ENCODE measurements around the gene ANKS1B. TPM values are rescaled to one million over a fixed set of nuclear protein-coding genes. Genes with fewer than 3 reads are reported as not detected.

ANKS1B gene
- total RNA-seq, 4 donors from 2014 or later: 16.6 to 62.6 (median 40.2) TPM

- TF ChIP-seq POLR2A (IDR thresholded peaks at IDR 0.05) (no peak), CTCF (IDR thresholded peaks at IDR 0.05) (no peak)
- Histone ChIP-seq H3K27me3 (no peaks in the 10 kb centered on the region), H3K4me1 (no peaks in the 10 kb centered on the region), H3K9me3 (no peaks in the 10 kb centered on the region), H3K27ac (no peak overlapping the region), H3K36me3 (no peaks in the 10 kb centered on the region), H3K4me3 (no peak overlapping the region)
- intact Hi-C loops (cut with DNase I; ENCODE audit: low total_unique reads): no loop called here
- no peak for DNase-seq
These were observed 471.7 kb downstream of the ANKS1B start for GRCh38 chr12:99513066-99513465.

- DNase-seq: no peak
- no peaks in the 10 kb centered on the region for H3K27me3 ChIP-seq
- no peaks in the 10 kb centered on the region for H3K36me3 ChIP-seq
- TF ChIP-seq CTCF (IDR thresholded peaks at IDR 0.05): no peak
- TF ChIP-seq POLR2A (IDR thresholded peaks at IDR 0.05): no peak
- H3K4me3 ChIP-seq: no peak overlapping the region
- no peak overlapping the region for H3K27ac ChIP-seq
- no peaks in the 10 kb centered on the region for H3K9me3 ChIP-seq
- intact Hi-C loops (cut with DNase I; ENCODE audit: low total_unique reads): no loop called here
- H3K4me1 ChIP-seq: no peaks in the 10 kb centered on the region
These were observed 478.9 kb downstream of the ANKS1B start for GRCh38 chr12:99505805-99506204.

- no peaks in the 10 kb centered on the region for H3K9me3 ChIP-seq
- no peaks in the 10 kb centered on the region for H3K27me3 ChIP-seq
- no peak for TF ChIP-seq POLR2A (IDR thresholded peaks at IDR 0.05)
- no peak for TF ChIP-seq CTCF (IDR thresholded peaks at IDR 0.05)
- no peak overlapping the region for H3K27ac ChIP-seq
- H3K4me3 ChIP-seq: no peak overlapping the region
- intact Hi-C loops (cut with DNase I; ENCODE audit: low total_unique reads): no loop called here
- no peak for DNase-seq
- no peaks in the 10 kb centered on the region for H3K4me1 ChIP-seq
- no peaks in the 10 kb centered on the region for H3K36me3 ChIP-seq
These were observed 486.0 kb downstream of the ANKS1B start for GRCh38 chr12:99498756-99499155.

- no peaks in the 10 kb centered on the region for H3K27me3 ChIP-seq
These were observed 488.9 kb downstream of the ANKS1B start for GRCh38 chr12:99495799-99496198.

DNA sequence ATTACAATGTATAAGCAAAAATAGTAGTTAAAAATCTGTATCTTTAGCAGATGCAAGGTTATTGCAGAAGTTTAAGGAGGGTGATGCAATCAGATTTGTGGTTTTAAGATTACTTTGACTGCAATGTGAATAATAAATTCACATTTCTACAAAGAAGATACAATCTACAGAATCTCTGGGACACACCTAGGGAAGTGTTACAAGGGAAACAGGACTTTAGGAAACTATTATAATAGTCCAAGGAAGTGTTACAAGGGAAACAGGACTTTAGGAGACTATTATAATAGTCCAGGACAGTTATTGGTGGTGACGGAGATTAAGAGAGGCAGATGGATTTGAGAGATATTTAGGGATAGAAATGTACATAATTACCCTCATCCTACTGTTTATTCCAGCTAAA, 491.5 kb downstream of the ANKS1B start:
- Histone ChIP-seq H3K9me3 (no peaks in the 10 kb centered on the region), H3K4me3 (no peak overlapping the region), H3K4me1 (no peaks in the 10 kb centered on the region), H3K36me3 (no peaks in the 10 kb centered on the region), H3K27ac (no peak overlapping the region), H3K27me3 (no peaks in the 10 kb centered on the region)
- no peak for TF ChIP-seq CTCF (IDR thresholded peaks at IDR 0.05)
- no peak for TF ChIP-seq POLR2A (IDR thresholded peaks at IDR 0.05)
- no peak for DNase-seq
- intact Hi-C loops (cut with DNase I; ENCODE audit: low total_unique reads): no loop called here

More at GRCh38 chr12:99495799-99496198, 488.9 kb downstream of the ANKS1B start:
- DNase-seq: no peak
- no peak overlapping the region for H3K27ac ChIP-seq
- no peak for TF ChIP-seq POLR2A (IDR thresholded peaks at IDR 0.05)
- TF ChIP-seq CTCF (IDR thresholded peaks at IDR 0.05): no peak
- no peaks in the 10 kb centered on the region for H3K9me3 ChIP-seq
- H3K4me1 ChIP-seq: no peaks in the 10 kb centered on the region
- H3K4me3 ChIP-seq: no peak overlapping the region
- intact Hi-C loops (cut with DNase I; ENCODE audit: low total_unique reads): no loop called here
- no peaks in the 10 kb centered on the region for H3K36me3 ChIP-seq
